Measurements from ENCODE around the gene OLFM3.

- TF ChIP-seq ISL1 (CRISPR knock-in tag; IDR thresholded peaks at IDR 0.05) (no peak), PATZ1 (CRISPR knock-in tag; IDR thresholded peaks at IDR 0.05; ENCODE audit: borderline replicate concordance) (no peak), ARNTL (CRISPR knock-in tag; IDR thresholded peaks at IDR 0.05; ENCODE audit: borderline replicate concordance, low read depth) (no peak), CSRNP3 (CRISPR knock-in tag; IDR thresholded peaks at IDR 0.05) (no peak), ZFP3 (CRISPR knock-in tag; IDR thresholded peaks at IDR 0.05) (no peak)
Observed at GRCh38 chr1:101914473-101915242, 82.1 kb downstream of the OLFM3 start.

Data from SK-N-SH treated with all-trans-retinoic acid at 6 μM for 48 hours (cell line).